ENCODE results near the gene DUSP2. TPM values are rescaled to one million over a fixed set of nuclear protein-coding genes. Genes with fewer than 3 reads are reported as not detected.
"Not testable (repeated sequence)": the region's sequence is repeated elsewhere in the genome, so short reads cannot be mapped to it uniquely, and the experiment has no call there.

The DUSP2 gene
- total and polyA plus RNA-seq, 4 donors = 5.2 to 10.7 (median 7.9) TPM

- H3K27me3 ChIP-seq (ENCODE audit: control insufficient read depth, insufficient read depth, low read length) = no peaks in the 10 kb centered on the region
- H3K9me3 ChIP-seq (ENCODE audit: control insufficient read depth, insufficient read depth, low read length) = no peaks in the 10 kb centered on the region
- 53% methylated on average over 16 of the region's 18 CpGs for WGBS (ENCODE audit: insufficient coverage)
- no peak overlapping the region for H3K27ac ChIP-seq (ENCODE audit: low read depth, low read length)
- no peaks in the 10 kb centered on the region for H3K36me3 ChIP-seq (ENCODE audit: control insufficient read depth, insufficient read depth, low read length)
- H3K4me3 ChIP-seq (ENCODE audit: low read depth, low read length) = no peak overlapping the region
- DNase-seq (ENCODE audit: low read depth in 4 of 6, low spot score in 6 of 6) = peak in 1 of 6 donors; percentile 52
- peaks cover 18% of the 10 kb centered on the region for H3K4me1 ChIP-seq (ENCODE audit: control insufficient read depth, insufficient read depth, low read length)
Measured at GRCh38 chr2:96164459-96165184, 19.4 kb upstream of the DUSP2 start.

- no peak for DNase-seq (ENCODE audit: low read depth in 4 of 6, low spot score in 6 of 6)
- Histone ChIP-seq H3K4me3 (ENCODE audit: low read depth, low read length) (no peak overlapping the region), H3K27me3 (ENCODE audit: control insufficient read depth, insufficient read depth, low read length) (no peaks in the 10 kb centered on the region), H3K9me3 (ENCODE audit: control insufficient read depth, insufficient read depth, low read length) (no peaks in the 10 kb centered on the region), H3K27ac (ENCODE audit: low read depth, low read length) (no peak overlapping the region), H3K4me1 (ENCODE audit: control insufficient read depth, insufficient read depth, low read length) (peaks cover 18% of the 10 kb centered on the region), H3K36me3 (ENCODE audit: control insufficient read depth, insufficient read depth, low read length) (no peaks in the 10 kb centered on the region)
- 60% methylated on average over 13 of the region's 13 CpGs for WGBS (ENCODE audit: insufficient coverage)
Measured at GRCh38 chr2:96163768-96164429, 18.7 kb upstream of the DUSP2 start.

- Histone ChIP-seq H3K9me3 (ENCODE audit: control insufficient read depth, insufficient read depth, low read length) (no peaks in the 10 kb centered on the region), H3K27me3 (ENCODE audit: control insufficient read depth, insufficient read depth, low read length) (no peaks in the 10 kb centered on the region), H3K4me1 (ENCODE audit: control insufficient read depth, insufficient read depth, low read length) (peaks cover 21% of the 10 kb centered on the region), H3K4me3 (ENCODE audit: low read depth, low read length) (no peak overlapping the region), H3K36me3 (ENCODE audit: control insufficient read depth, insufficient read depth, low read length) (no peaks in the 10 kb centered on the region), H3K27ac (ENCODE audit: low read depth, low read length) (no peak overlapping the region)
- no peak for DNase-seq (ENCODE audit: low read depth in 4 of 6, low spot score in 6 of 6)
- 96% methylated on average over 5 of the region's 5 CpGs for WGBS (ENCODE audit: insufficient coverage)
Measured at GRCh38 chr2:96163415-96163767, 18.2 kb upstream of the DUSP2 start.

- WGBS (ENCODE audit: insufficient coverage) = 32% methylated on average over 3 of the region's 5 CpGs
- H3K36me3 ChIP-seq (ENCODE audit: control insufficient read depth, insufficient read depth, low read length) = no peaks in the 10 kb centered on the region
- H3K27ac ChIP-seq (ENCODE audit: low read depth, low read length) = no peak overlapping the region
- no peaks in the 10 kb centered on the region for H3K9me3 ChIP-seq (ENCODE audit: control insufficient read depth, insufficient read depth, low read length)
- peaks cover 31% of the 10 kb centered on the region for H3K4me1 ChIP-seq (ENCODE audit: control insufficient read depth, insufficient read depth, low read length)
- no peak for DNase-seq (ENCODE audit: low read depth in 4 of 6, low spot score in 6 of 6)
- H3K27me3 ChIP-seq (ENCODE audit: control insufficient read depth, insufficient read depth, low read length) = no peaks in the 10 kb centered on the region
- no peak overlapping the region for H3K4me3 ChIP-seq (ENCODE audit: low read depth, low read length)
Measured at GRCh38 chr2:96161898-96162297, 16.7 kb upstream of the DUSP2 start.

DNA sequence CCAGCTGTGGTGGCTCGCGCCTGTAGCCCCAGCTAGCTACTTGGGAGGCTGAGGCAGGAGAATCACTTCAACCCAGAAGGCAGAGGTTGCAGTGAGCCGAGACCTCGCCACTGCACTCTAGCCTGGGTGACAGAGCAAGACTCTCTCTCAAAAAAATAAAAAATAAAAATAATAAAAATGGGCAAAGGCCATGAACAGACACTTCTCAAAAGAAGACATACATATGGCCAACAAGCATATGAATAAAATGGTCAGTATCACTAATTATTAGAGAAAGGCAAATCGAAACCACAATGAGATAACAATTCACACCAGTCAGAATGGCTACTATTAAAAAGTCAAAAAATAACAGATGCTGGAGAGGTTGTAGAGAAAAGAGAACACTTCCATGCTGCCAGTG lies 15.1 kb upstream of the DUSP2 start:
- not testable (repeated sequence) for H3K27me3 ChIP-seq (ENCODE audit: control insufficient read depth, insufficient read depth, low read length); DNase-seq (ENCODE audit: low read depth in 4 of 6, low spot score in 6 of 6); H3K4me3 ChIP-seq (ENCODE audit: low read depth, low read length); H3K36me3 ChIP-seq (ENCODE audit: control insufficient read depth, insufficient read depth, low read length); H3K27ac ChIP-seq (ENCODE audit: low read depth, low read length); H3K9me3 ChIP-seq (ENCODE audit: control insufficient read depth, insufficient read depth, low read length)
- H3K4me1 ChIP-seq (ENCODE audit: control insufficient read depth, insufficient read depth, low read length) = peaks cover 31% of the 10 kb centered on the region
- WGBS (ENCODE audit: insufficient coverage) = no CpG with 5 or more reads among the region's 5 CpGs

- H3K4me1 ChIP-seq (ENCODE audit: control insufficient read depth, insufficient read depth, low read length) = peaks cover 23% of the 10 kb centered on the region
- DNase-seq (ENCODE audit: low read depth in 4 of 6, low spot score in 6 of 6) = no peak
- H3K36me3 ChIP-seq (ENCODE audit: control insufficient read depth, insufficient read depth, low read length) = no peaks in the 10 kb centered on the region
- H3K4me3 ChIP-seq (ENCODE audit: low read depth, low read length) = no peak overlapping the region
- H3K9me3 ChIP-seq (ENCODE audit: control insufficient read depth, insufficient read depth, low read length) = no peaks in the 10 kb centered on the region
- no peak overlapping the region for H3K27ac ChIP-seq (ENCODE audit: low read depth, low read length)
- WGBS (ENCODE audit: insufficient coverage) = 80% methylated on average over 16 of the region's 17 CpGs
- H3K27me3 ChIP-seq (ENCODE audit: control insufficient read depth, insufficient read depth, low read length) = no peaks in the 10 kb centered on the region
Measured at GRCh38 chr2:96159084-96159830, 14.0 kb upstream of the DUSP2 start.

- DNase-seq (ENCODE audit: low read depth in 4 of 6, low spot score in 6 of 6) = no peak
Measured at GRCh38 chr2:96158554-96158940, 13.3 kb upstream of the DUSP2 start.

DNA sequence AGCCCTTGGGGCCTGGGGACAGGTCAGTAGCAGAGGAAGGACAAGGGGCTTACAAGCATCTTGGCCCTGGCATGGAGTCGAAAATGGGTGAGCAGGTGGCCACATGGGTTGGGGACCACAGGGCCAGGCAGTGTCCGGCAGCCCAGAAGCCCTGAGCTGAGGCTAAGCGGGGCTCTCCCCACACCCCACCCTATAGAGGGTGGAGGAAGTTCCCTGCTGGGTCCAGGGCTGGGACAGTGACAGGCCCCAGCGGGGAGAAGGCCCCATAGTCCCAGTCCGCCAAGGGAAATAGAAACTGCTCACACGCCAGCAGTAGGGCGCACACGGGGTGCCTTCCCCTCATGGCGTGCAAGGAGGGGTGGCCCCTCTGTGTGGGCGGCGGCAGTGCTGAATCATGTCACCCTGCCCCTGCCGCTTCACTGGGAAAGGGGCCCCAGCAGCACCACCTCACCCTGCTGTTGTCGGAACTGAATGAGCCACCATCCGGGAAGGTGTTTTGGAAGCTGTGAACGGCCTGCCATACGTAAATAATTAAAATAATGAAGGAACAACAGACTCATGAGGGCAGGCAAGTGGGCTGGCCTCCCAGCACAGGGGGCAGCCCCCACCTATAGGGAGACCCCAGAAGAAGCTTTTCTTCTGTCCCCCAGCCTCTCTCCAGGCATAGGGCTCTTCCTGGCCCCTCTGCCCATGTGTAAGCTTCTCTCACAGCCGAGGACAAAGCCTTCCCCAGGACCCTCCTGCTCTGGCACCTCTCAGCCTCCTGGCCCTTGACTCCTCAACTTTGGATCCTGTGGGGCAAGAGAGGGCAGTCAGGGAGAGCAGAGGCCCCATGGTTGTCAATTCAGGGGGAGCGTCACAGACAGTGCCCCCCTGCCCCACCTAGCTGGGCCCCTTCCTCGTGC lies 12.7 kb upstream of the DUSP2 start:
- H3K4me3 ChIP-seq (ENCODE audit: low read depth, low read length) = no peak overlapping the region
- H3K27me3 ChIP-seq (ENCODE audit: control insufficient read depth, insufficient read depth, low read length) = no peaks in the 10 kb centered on the region
- 59% methylated on average over 15 of the region's 19 CpGs for WGBS (ENCODE audit: insufficient coverage)
- H3K36me3 ChIP-seq (ENCODE audit: control insufficient read depth, insufficient read depth, low read length) = no peaks in the 10 kb centered on the region
- no peaks in the 10 kb centered on the region for H3K9me3 ChIP-seq (ENCODE audit: control insufficient read depth, insufficient read depth, low read length)
- H3K27ac ChIP-seq (ENCODE audit: low read depth, low read length) = no peak overlapping the region
- peaks cover 13% of the 10 kb centered on the region for H3K4me1 ChIP-seq (ENCODE audit: control insufficient read depth, insufficient read depth, low read length)
- DNase-seq (ENCODE audit: low read depth in 4 of 6, low spot score in 6 of 6) = no peak

More at GRCh38 chr2:96158554-96158940, 13.3 kb upstream of the DUSP2 start:
- WGBS (ENCODE audit: insufficient coverage) = 80% methylated on average over 10 of the region's 14 CpGs
- H3K27me3 ChIP-seq (ENCODE audit: control insufficient read depth, insufficient read depth, low read length) = no peaks in the 10 kb centered on the region
- H3K36me3 ChIP-seq (ENCODE audit: control insufficient read depth, insufficient read depth, low read length) = no peaks in the 10 kb centered on the region
- no peaks in the 10 kb centered on the region for H3K9me3 ChIP-seq (ENCODE audit: control insufficient read depth, insufficient read depth, low read length)
- H3K4me1 ChIP-seq (ENCODE audit: control insufficient read depth, insufficient read depth, low read length) = peaks cover 16% of the 10 kb centered on the region
- no peak overlapping the region for H3K4me3 ChIP-seq (ENCODE audit: low read depth, low read length)
- no peak overlapping the region for H3K27ac ChIP-seq (ENCODE audit: low read depth, low read length)

DNA sequence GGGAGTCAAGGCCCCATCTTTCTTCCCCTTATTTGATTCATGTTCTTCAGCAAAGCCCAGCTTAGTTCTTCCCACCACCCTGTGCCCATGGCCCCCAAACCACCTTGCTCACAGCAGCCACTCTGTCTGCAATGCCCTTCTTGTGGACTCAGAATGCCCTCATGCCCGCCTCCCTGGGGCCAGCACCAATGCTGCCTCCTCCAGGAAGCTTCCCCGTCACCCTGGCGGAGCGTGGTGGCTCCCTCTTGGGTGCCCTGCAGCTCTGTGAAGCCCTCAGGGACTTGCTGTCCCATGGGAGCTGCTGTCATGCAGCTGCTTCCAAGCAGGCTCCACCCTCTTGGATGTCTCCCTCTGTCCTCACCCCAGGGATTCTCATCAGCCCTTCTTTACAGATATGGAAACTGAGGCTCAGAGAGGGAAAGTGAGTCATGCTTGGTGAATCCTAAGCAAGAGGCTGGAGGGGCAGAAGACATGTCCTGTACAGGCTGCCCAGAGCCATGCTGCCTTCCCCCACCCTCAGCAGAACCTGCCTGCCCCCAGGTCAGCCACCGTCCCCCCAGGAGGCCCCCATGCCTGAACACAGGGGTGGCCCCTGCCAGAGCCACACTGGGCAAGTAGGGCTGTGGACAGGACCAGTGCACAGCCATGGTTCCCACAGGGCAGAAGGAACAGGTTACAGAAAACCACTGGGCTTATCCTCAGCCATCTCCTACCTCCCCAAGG lies 11.8 kb upstream of the DUSP2 start:
- H3K27me3 ChIP-seq (ENCODE audit: control insufficient read depth, insufficient read depth, low read length) = no peaks in the 10 kb centered on the region
- WGBS (ENCODE audit: insufficient coverage) = 95% methylated on average over 4 of the region's 5 CpGs
- no peaks in the 10 kb centered on the region for H3K36me3 ChIP-seq (ENCODE audit: control insufficient read depth, insufficient read depth, low read length)
- DNase-seq (ENCODE audit: low read depth in 4 of 6, low spot score in 6 of 6) = no peak
- H3K9me3 ChIP-seq (ENCODE audit: control insufficient read depth, insufficient read depth, low read length) = no peaks in the 10 kb centered on the region
- peaks cover 13% of the 10 kb centered on the region for H3K4me1 ChIP-seq (ENCODE audit: control insufficient read depth, insufficient read depth, low read length)
- no peak overlapping the region for H3K4me3 ChIP-seq (ENCODE audit: low read depth, low read length)
- H3K27ac ChIP-seq (ENCODE audit: low read depth, low read length) = no peak overlapping the region
